A673 (cell line): ENCODE results near the gene MRPS12.

Experiments used
- CTCF ChIP-seq: fragments of 300-800, 200-600 bp; sonication (generic); conservative IDR thresholded peaks from 2 replicates; pipeline ENCODE4 v1.5.1; 2017; ENCODE audit warnings: low read depth, mild to moderate bottlenecking, antibody characterized with exemption, low read length, moderate library complexity, mixed read lengths
- EZH2 ChIP-seq: fragments of 200-600 bp; sonication (generic); IDR thresholded peaks from 2 replicates; pipeline ENCODE4 v1.6.1; 2017; ENCODE audit warnings: borderline replicate concordance, low read depth, mild to moderate bottlenecking, mixed read lengths, antibody characterized with exemption, low read length; ENCODE audit not compliant: poor library complexity, severe bottlenecking

GRCh38 chr19:38924388-38924787 is 6.4 kb upstream of the MRPS12 start:
- TF ChIP-seq CTCF (no peak), EZH2 (no peak)
